Loucy (cell line): Measurements from ENCODE around the gene PIAS4.

Source experiments
- H2AFZ ChIP-seq: fragments of 200-600 bp; sonication (generic); 2 replicates; pipeline ENCODE4 v1.6.0; 2016; ENCODE audit warnings: antibody characterized with exemption, mild to moderate bottlenecking, low read length, moderate library complexity
- H3F3A ChIP-seq: fragments of 200-600 bp; 2 replicates; pipeline ENCODE4 v1.6.0; 2016; ENCODE audit warnings: antibody characterized with exemption, low read depth, mild to moderate bottlenecking
- H3K27me3 ChIP-seq: fragments of 200-600 bp; sonication (generic); 2 replicates; pipeline ENCODE4 v1.6.1; 2014; ENCODE audit warnings: low read length, mild to moderate bottlenecking; ENCODE audit not compliant: insufficient read depth, poor library complexity, severe bottlenecking
- H3K36me3 ChIP-seq: fragments of 200-600 bp; sonication (generic); 2 replicates; pipeline ENCODE4 v1.6.1; 2016; ENCODE audit warnings: low read length; ENCODE audit not compliant: insufficient read depth
- H3K4me1 ChIP-seq: fragments of 200-600 bp; sonication (generic); 2 replicates; pipeline ENCODE4 v1.5.1; 2014; ENCODE audit warnings: low read length, mild to moderate bottlenecking; ENCODE audit not compliant: insufficient read depth, poor library complexity, severe bottlenecking
- H3K4me2 ChIP-seq: fragments of 200-600 bp; sonication (generic); 2 replicates; pipeline ENCODE4 v1.6.0; 2014; ENCODE audit warnings: antibody characterized with exemption, low read length, low read depth, mild to moderate bottlenecking; ENCODE audit not compliant: poor library complexity, severe bottlenecking
- H3K4me3 ChIP-seq: fragments of 200-600 bp; sonication (generic); 2 replicates; pipeline ENCODE4 v1.5.1; 2014; ENCODE audit warnings: low read length, mild to moderate bottlenecking, mixed read lengths; ENCODE audit not compliant: poor library complexity, severe bottlenecking
- H3K79me2 ChIP-seq: fragments of 200-600 bp; sonication (generic); 2 replicates; pipeline ENCODE4 v1.6.1; 2014; ENCODE audit warnings: low read length; ENCODE audit not compliant: insufficient read depth
- H3K9ac ChIP-seq: fragments of 200-600 bp; sonication (generic); 2 replicates; pipeline ENCODE4 v1.6.0; 2014; ENCODE audit warnings: mild to moderate bottlenecking, low read depth, low read length, moderate library complexity; ENCODE audit not compliant: poor library complexity, severe bottlenecking
- H3K9me2 ChIP-seq: fragments of 200-600 bp; sonication (generic); replicated peaks from 2 replicates; pipeline ENCODE4 v1.6.1; 2016; ENCODE audit warnings: low read depth, low read length, mixed read lengths
- H3K9me3 ChIP-seq: fragments of 200-600 bp; sonication (generic); 2 replicates; pipeline ENCODE4 v1.6.1; 2014; ENCODE audit warnings: mild to moderate bottlenecking, antibody characterized with exemption, low read length, low read depth; ENCODE audit not compliant: insufficient read depth
- H4K20me1 ChIP-seq: fragments of 200-600 bp; sonication (generic); 2 replicates; pipeline ENCODE4 v1.6.0; 2014; ENCODE audit warnings: antibody characterized with exemption, low read length, mild to moderate bottlenecking; ENCODE audit not compliant: insufficient read depth, poor library complexity, severe bottlenecking
- EZH2phosphoT487 ChIP-seq: fragments of 200-600 bp; IDR thresholded peaks from 2 replicates; pipeline ENCODE4 v1.6.1; 2018; ENCODE audit warnings: antibody characterized with exemption, mild to moderate bottlenecking, moderate library complexity, borderline replicate concordance
- TF ChIP-seq, protein P1 (sequence below): fragments of 200-600 bp; sonication (generic); conservative IDR thresholded peaks from 2 replicates; pipeline ENCODE4 v1.5.1; 2014; ENCODE audit warnings: mild to moderate bottlenecking, antibody characterized with exemption, low read length

PIAS4 gene

DNA sequence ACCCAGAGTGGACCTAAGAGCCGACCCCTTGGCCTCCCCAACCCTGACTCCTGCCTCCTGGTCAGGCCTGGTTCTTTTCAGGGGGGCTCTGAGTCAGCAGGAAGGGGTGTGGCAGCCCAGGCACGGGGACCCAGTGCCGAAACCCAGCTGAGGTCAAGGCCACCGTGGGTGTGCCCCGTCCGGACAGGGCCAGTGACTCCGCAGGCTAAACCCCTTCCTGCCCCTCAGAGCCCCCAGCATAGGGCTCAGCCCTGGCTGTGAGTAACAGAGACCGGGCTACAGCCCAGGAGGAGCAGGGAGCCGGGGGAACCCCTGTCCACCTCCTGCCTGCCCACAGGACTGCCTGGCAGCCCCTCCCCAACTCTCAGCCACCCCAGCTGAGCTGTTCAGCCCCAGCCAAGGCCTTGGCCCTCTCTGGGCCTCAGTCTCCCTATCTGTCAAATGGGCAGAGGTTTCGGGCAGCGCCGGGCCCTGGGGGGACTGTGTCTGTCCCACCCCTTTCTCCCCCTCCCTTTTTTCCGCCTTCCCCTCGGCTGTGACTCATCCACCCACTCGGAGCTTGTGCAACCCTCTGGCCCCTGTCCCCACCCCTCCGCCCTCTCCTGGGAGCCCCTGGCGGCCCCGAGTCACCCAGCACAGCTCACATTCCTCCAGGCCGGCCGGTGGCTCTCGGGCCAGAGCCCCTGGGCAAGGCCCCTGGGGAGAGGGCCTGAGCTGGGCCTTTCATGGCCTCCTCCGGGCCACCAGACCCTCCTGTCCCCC, 50.6 kb downstream of the PIAS4 start:
- no peak overlapping the region for H3K4me2 ChIP-seq
- peaks cover 69% of the 10 kb centered on the region for H4K20me1 ChIP-seq
- no peaks in the 10 kb centered on the region for H3K9me2 ChIP-seq

GRCh38 chr19:4058693-4059452, 51.3 kb downstream of the PIAS4 start:
- no peak overlapping the region for H3K9ac ChIP-seq
- peaks cover 18% of the 10 kb centered on the region; the same call in 1 of the 2 replicates for H3K36me3 ChIP-seq

More for the DNA sequence above, 50.6 kb downstream of the PIAS4 start:
- no peak for TF ChIP-seq EZH2phosphoT487
- TF ChIP-seq, protein P1, sequence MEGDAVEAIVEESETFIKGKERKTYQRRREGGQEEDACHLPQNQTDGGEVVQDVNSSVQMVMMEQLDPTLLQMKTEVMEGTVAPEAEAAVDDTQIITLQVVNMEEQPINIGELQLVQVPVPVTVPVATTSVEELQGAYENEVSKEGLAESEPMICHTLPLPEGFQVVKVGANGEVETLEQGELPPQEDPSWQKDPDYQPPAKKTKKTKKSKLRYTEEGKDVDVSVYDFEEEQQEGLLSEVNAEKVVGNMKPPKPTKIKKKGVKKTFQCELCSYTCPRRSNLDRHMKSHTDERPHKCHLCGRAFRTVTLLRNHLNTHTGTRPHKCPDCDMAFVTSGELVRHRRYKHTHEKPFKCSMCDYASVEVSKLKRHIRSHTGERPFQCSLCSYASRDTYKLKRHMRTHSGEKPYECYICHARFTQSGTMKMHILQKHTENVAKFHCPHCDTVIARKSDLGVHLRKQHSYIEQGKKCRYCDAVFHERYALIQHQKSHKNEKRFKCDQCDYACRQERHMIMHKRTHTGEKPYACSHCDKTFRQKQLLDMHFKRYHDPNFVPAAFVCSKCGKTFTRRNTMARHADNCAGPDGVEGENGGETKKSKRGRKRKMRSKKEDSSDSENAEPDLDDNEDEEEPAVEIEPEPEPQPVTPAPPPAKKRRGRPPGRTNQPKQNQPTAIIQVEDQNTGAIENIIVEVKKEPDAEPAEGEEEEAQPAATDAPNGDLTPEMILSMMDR = no peak
- Histone ChIP-seq H3K27me3 (no peaks in the 10 kb centered on the region), H3F3A (no peaks in the 10 kb centered on the region; the same call in 1 of the 2 replicates), H3K36me3 (peaks cover 26% of the 10 kb centered on the region; the same call in 1 of the 2 replicates), H3K79me2 (peaks cover 84% of the 10 kb centered on the region), H2AFZ (no peak overlapping the region), H3K4me3 (no peak overlapping the region), H3K9ac (no peak overlapping the region), H3K4me1 (no peaks in the 10 kb centered on the region), H3K9me3 (no peaks in the 10 kb centered on the region)

DNA sequence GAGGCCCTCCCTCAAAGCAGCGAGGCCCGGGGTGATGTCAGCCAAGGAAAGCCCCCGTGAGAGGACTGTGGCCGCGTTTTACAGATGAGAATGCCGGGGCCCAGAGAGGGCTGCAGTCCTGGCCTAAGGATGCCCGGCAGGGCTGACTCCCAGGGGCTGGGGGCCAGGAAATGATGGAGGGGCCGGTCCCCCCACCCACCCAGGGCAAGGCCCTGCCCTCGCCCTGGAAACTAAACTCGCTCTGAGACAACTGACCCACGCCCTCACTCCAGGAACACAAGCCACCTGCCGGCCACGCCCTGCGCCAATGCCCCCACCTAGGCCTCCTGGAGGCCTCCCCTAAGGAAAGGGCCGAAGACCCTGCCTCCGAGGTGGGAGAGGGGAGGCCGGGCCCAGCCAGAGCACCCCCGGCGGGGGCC, 51.9 kb downstream of the PIAS4 start:
- TF ChIP-seq EZH2phosphoT487 = no peak
- TF ChIP-seq, protein P1 = no peak
- Histone ChIP-seq H3K36me3 (peaks cover 13% of the 10 kb centered on the region; the same call in 1 of the 2 replicates), H3K9me2 (no peaks in the 10 kb centered on the region), H3K27me3 (no peaks in the 10 kb centered on the region), H3K4me3 (no peak overlapping the region), H3K4me1 (peaks cover 9% of the 10 kb centered on the region), H3K4me2 (no peak overlapping the region), H3K79me2 (peaks cover 86% of the 10 kb centered on the region), H2AFZ (no peak overlapping the region), H3K9ac (no peak overlapping the region), H3F3A (no peaks in the 10 kb centered on the region; the same call in 1 of the 2 replicates), H4K20me1 (peaks cover 79% of the 10 kb centered on the region), H3K9me3 (no peaks in the 10 kb centered on the region)

More at GRCh38 chr19:4058693-4059452, 51.3 kb downstream of the PIAS4 start:
- Histone ChIP-seq H3K79me2 (peaks cover 84% of the 10 kb centered on the region), H3K4me1 (peaks cover 3% of the 10 kb centered on the region), H3K4me2 (no peak overlapping the region), H3K4me3 (no peak overlapping the region), H3K27me3 (no peaks in the 10 kb centered on the region), H4K20me1 (peaks cover 73% of the 10 kb centered on the region), H2AFZ (no peak overlapping the region), H3K9me2 (no peaks in the 10 kb centered on the region), H3K9me3 (no peaks in the 10 kb centered on the region), H3F3A (no peaks in the 10 kb centered on the region; the same call in 1 of the 2 replicates)
- no peak for TF ChIP-seq EZH2phosphoT487
